ENCODE data around the gene TSNAXIP1. TPM values are rescaled to one million over a fixed set of nuclear protein-coding genes. Genes with fewer than 3 reads are reported as not detected.

Gene TSNAXIP1, protein sequence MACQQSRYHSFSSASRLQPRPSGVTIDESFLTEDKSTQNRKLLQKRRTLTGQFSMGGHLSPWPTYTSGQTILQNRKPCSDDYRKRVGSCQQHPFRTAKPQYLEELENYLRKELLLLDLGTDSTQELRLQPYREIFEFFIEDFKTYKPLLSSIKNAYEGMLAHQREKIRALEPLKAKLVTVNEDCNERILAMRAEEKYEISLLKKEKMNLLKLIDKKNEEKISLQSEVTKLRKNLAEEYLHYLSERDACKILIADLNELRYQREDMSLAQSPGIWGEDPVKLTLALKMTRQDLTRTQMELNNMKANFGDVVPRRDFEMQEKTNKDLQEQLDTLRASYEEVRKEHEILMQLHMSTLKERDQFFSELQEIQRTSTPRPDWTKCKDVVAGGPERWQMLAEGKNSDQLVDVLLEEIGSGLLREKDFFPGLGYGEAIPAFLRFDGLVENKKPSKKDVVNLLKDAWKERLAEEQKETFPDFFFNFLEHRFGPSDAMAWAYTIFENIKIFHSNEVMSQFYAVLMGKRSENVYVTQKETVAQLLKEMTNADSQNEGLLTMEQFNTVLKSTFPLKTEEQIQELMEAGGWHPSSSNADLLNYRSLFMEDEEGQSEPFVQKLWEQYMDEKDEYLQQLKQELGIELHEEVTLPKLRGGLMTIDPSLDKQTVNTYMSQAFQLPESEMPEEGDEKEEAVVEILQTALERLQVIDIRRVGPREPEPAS
- total RNA-seq (under 1 TPM; 0.52 to 0.61 TPM), total RNA-seq (0.20 to 3.5 (median 1.2) reads per million in 172 experiments)
- polyA plus RNA-seq (2013, experiment 1 of 2): 0.58 TPM
- polyA plus RNA-seq (2013, experiment 2 of 2): 0.76 TPM

DNA sequence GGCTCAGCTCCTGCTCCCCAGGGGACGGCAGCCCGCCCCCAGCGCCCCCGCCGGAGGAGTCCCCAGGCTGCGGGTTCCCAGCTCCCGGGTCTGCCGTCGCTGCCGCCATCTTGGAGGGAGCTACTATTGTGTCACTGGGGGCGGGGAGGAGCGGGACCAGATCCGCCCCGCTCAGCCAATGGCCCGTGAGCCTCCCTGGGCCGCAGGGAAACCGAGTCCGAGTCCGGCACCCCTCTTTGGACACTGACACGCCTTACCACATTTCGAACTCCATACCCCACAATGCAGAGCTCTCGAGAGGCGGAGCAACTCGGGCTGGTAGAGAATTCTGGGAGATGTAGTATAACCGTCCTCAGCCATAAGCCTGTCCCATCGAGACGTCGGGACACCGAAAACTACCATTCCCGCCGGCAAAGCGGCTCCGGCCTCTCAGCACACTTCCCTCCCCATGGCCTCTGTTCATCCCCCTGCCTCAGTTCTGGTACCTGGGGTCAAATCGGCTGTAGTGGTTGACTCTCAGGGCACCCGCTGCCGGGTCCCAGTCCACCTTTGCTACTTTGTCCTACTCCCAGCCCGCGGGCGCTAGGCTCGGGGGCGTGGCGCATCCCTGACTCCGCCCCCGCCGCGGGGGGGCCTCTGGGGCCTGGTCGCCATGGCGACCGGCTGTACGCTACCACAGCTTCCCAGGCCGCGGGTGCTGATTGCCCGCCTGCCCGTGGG lies at the start of gene TSNAXIP1, which contains the start of gene RANBP10:
TSNAXIP1 (plus strand) TSS at position 462 of the 720 bp plus-strand sequence. CDS start 261 bp downstream, outside the sequence.
RANBP10 (minus strand) TSS at position 133 of the 720 bp plus-strand sequence; CDS start at position 109, 24 bp downstream.
- H3K36me3 Mint-ChIP-seq (ENCODE audit: low read depth): peaks cover 39% of the 10 kb centered on the region
- H3K9me3 Mint-ChIP-seq: no peaks in the 10 kb centered on the region
- DNase-seq: peak; percentile 90 to 99 (median 93)

DNA sequence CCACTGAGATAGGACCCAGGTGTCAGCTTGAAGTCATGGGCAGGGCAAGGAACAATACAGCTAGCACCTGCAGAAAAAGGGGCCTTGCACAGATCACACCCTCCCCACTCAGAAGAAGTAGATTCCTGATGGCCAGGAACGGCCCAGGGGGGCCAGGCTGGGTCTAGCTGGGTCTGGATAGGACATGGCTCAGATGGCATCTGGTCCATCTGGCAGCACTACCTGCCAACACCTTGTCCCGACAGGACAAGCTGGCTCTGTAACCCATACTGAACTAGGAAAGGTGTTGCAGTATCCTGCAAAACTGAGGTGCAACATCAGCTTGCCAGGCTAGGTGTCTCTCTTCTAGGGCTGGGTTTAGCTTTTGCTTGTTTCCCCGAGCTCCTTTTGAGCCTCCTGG lies 48.7 kb upstream of the TSNAXIP1 start:
- H3K4me1 ChIP-seq (ENCODE audit: insufficient read depth, low read length): peaks cover 10% of the 10 kb centered on the region
- intact Hi-C loops (cut with DNase I, micrococcal nuclease): no loop called here
- H3K4me1 Mint-ChIP-seq (ENCODE audit: low read depth): peaks cover 14% of the 10 kb centered on the region
- no peak overlapping the region for H3K4me3 Mint-ChIP-seq
- no peak overlapping the region for H3K4me3 ChIP-seq (ENCODE audit: low read length)
- ATAC-seq (ENCODE audit: poor library complexity): no peak
- TF ChIP-seq, protein P1, sequence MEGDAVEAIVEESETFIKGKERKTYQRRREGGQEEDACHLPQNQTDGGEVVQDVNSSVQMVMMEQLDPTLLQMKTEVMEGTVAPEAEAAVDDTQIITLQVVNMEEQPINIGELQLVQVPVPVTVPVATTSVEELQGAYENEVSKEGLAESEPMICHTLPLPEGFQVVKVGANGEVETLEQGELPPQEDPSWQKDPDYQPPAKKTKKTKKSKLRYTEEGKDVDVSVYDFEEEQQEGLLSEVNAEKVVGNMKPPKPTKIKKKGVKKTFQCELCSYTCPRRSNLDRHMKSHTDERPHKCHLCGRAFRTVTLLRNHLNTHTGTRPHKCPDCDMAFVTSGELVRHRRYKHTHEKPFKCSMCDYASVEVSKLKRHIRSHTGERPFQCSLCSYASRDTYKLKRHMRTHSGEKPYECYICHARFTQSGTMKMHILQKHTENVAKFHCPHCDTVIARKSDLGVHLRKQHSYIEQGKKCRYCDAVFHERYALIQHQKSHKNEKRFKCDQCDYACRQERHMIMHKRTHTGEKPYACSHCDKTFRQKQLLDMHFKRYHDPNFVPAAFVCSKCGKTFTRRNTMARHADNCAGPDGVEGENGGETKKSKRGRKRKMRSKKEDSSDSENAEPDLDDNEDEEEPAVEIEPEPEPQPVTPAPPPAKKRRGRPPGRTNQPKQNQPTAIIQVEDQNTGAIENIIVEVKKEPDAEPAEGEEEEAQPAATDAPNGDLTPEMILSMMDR (IDR thresholded peaks at IDR 0.05): no peak
- H3K27me3 Mint-ChIP-seq: no peaks in the 10 kb centered on the region
- H3K27ac Mint-ChIP-seq: no peak overlapping the region
- no peak for DNase-seq
- H3K9me3 ChIP-seq (ENCODE audit: control insufficient read depth in 1 of 2, insufficient read depth in 1 of 2, low read length in 2 of 2): no peaks in the 10 kb centered on the region
- POLR2A ChIA-PET: no interaction called here
- H3K27me3 ChIP-seq (ENCODE audit: control insufficient read depth in 1 of 2, insufficient read depth in 2 of 2, low read length in 2 of 2): no peaks in the 10 kb centered on the region
- H3K36me3 ChIP-seq (ENCODE audit: insufficient read depth, low read length): peaks cover 23% of the 10 kb centered on the region
- H3K27ac ChIP-seq (ENCODE audit: low read depth in 1 of 2, low read length in 2 of 2): no peak overlapping the region
- peaks cover 36% of the 10 kb centered on the region for H3K36me3 Mint-ChIP-seq (ENCODE audit: low read depth)
- CTCF ChIA-PET: interaction anchor here (1.9 kb wide), 1 partner anchor 59 kb away, joined by 4 read pairs; no protein-coding TSS in a partner anchor
- no peaks in the 10 kb centered on the region for H3K9me3 Mint-ChIP-seq

More for the DNA sequence above, at the start of gene TSNAXIP1, which contains the start of gene RANBP10:
- Mint-ChIP-seq H3K4me3 (peak within 1 kb of the TSS; percentile 91), H3K27ac (peak within 1 kb of the TSS; percentile 76), H3K27me3 (no peaks in the 10 kb centered on the region), H3K4me1 (ENCODE audit: low read depth) (peaks cover 43% of the 10 kb centered on the region)
- ChIA-PET POLR2A (interaction anchor here (0.7 to 2.3 kb wide), 29 partner anchors 9 to 1055 kb away, joined by 3 to 29 read pairs (median 4); partner anchors contain the start of genes ACD, ATP6V0D1, CTCF and CTRL), CTCF (interaction anchor here (0.5 to 2.6 kb wide), 9 partner anchors 9 to 326 kb away, joined by 3 to 55 read pairs (median 4); partner anchors contain the start of gene ATP6V0D1)
- peaks cover 50% of the 10 kb centered on the region for H3K4me1 ChIP-seq (ENCODE audit: insufficient read depth, low read length)
- TF ChIP-seq, protein P1 (IDR thresholded peaks at IDR 0.05): no peak
- H3K9me3 ChIP-seq (ENCODE audit: control insufficient read depth in 1 of 2, insufficient read depth in 1 of 2, low read length in 2 of 2): no peaks in the 10 kb centered on the region
- H3K4me3 ChIP-seq (ENCODE audit: low read length): peak within 1 kb of the TSS; percentile 97
- no peaks in the 10 kb centered on the region for H3K27me3 ChIP-seq (ENCODE audit: control insufficient read depth in 1 of 2, insufficient read depth in 2 of 2, low read length in 2 of 2)
- H3K36me3 ChIP-seq (ENCODE audit: insufficient read depth, low read length): peaks cover 13% of the 10 kb centered on the region
- H3K27ac ChIP-seq (ENCODE audit: low read depth in 1 of 2, low read length in 2 of 2): peak within 1 kb of the TSS; percentile 69 to 75
- peak; percentile 92 for ATAC-seq (ENCODE audit: poor library complexity)
- intact Hi-C loops (cut with DNase I, micrococcal nuclease): loop anchor here (1.0 to 10.0 kb wide), 9 partner anchors 26 to 562 kb away; partner anchors contain the start of genes NUTF2 (in 2 of the 2), ACD (in 1 of the 2), C16orf86 (in 1 of the 2) and CTCF (in 1 of the 2)

DNA sequence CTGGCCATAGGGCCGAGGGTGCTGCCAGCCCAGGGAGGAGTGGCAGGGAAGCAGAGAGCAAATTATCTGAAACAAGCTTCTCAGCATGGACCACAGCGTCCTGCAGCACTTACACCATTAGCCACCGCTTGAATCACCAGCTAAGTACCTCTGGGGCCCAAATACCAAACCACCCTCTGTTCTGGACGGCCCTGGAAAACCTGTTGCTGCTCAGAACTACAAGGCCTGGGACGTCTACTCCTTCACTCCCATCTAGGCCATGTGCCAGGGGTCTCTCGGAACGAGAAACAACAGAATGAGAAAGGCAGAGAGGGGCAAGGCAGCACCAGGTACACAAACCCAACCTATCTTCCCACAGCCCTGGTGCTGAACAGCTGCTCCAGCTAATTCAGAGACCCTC lies 47.7 kb upstream of the TSNAXIP1 start:
- H3K27ac ChIP-seq (ENCODE audit: low read depth in 1 of 2, low read length in 2 of 2): no peak overlapping the region
- Mint-ChIP-seq H3K36me3 (ENCODE audit: low read depth) (peaks cover 38% of the 10 kb centered on the region), H3K4me1 (ENCODE audit: low read depth) (peaks cover 14% of the 10 kb centered on the region), H3K4me3 (no peak overlapping the region), H3K27me3 (no peaks in the 10 kb centered on the region), H3K27ac (no peak overlapping the region), H3K9me3 (no peaks in the 10 kb centered on the region)
- CTCF ChIA-PET: no interaction called here
- DNase-seq (no peak), ATAC-seq (ENCODE audit: poor library complexity) (no peak)
- H3K36me3 ChIP-seq (ENCODE audit: insufficient read depth, low read length): peaks cover 26% of the 10 kb centered on the region
- no peak overlapping the region for H3K4me3 ChIP-seq (ENCODE audit: low read length)
- POLR2A ChIA-PET: no interaction called here
- H3K9me3 ChIP-seq (ENCODE audit: control insufficient read depth in 1 of 2, insufficient read depth in 1 of 2, low read length in 2 of 2): no peaks in the 10 kb centered on the region
- intact Hi-C loops (cut with DNase I, micrococcal nuclease): no loop called here
- TF ChIP-seq, protein P1 (IDR thresholded peaks at IDR 0.05): no peak
- H3K4me1 ChIP-seq (ENCODE audit: insufficient read depth, low read length): peaks cover 10% of the 10 kb centered on the region
- no peaks in the 10 kb centered on the region for H3K27me3 ChIP-seq (ENCODE audit: control insufficient read depth in 1 of 2, insufficient read depth in 2 of 2, low read length in 2 of 2)

Measured in CD4-positive, alpha-beta T cell (primary cell).